ENCODE results near the gene NCAPG2.
"Not testable (repeated sequence)": the region's sequence is repeated elsewhere in the genome, so short reads cannot be mapped to it uniquely, and the experiment has no call there.

NCAPG2 gene

GRCh38 chr7:158705234-158705850, 738 bp upstream of the NCAPG2 start:
- no peak for DNase-seq (ENCODE audit: low spot score)

GRCh38 chr7:158703679-158704523, 703 bp downstream of the NCAPG2 start:
- DNase-seq (ENCODE audit: low spot score) = not testable (repeated sequence)

GRCh38 chr7:158702944-158703343, 1.7 kb downstream of the NCAPG2 start:
- no peak for DNase-seq (ENCODE audit: low spot score)

- DNase-seq (ENCODE audit: low spot score) = no peak
These were observed 2.4 kb downstream of the NCAPG2 start for GRCh38 chr7:158702196-158702595.

GRCh38 chr7:158700008-158700407, 4.6 kb downstream of the NCAPG2 start:
- DNase-seq (ENCODE audit: low spot score) = no peak

- no peak for DNase-seq (ENCODE audit: low spot score)
These were observed 5.3 kb downstream of the NCAPG2 start for GRCh38 chr7:158699341-158699740.

GRCh38 chr7:158698657-158699195, 5.9 kb downstream of the NCAPG2 start:
- DNase-seq (ENCODE audit: low spot score) = no peak

GRCh38 chr7:158697597-158697996, 7.0 kb downstream of the NCAPG2 start:
- DNase-seq (ENCODE audit: low spot score) = not testable (repeated sequence)

GRCh38 chr7:158695726-158696452, 8.7 kb downstream of the NCAPG2 start:
- peak; percentile 62 for DNase-seq (ENCODE audit: low spot score)

- no peak for DNase-seq (ENCODE audit: low spot score)
These were observed 9.5 kb downstream of the NCAPG2 start for GRCh38 chr7:158695056-158695455.

- DNase-seq (ENCODE audit: low spot score) = no peak
These were observed 10.0 kb downstream of the NCAPG2 start for GRCh38 chr7:158694650-158695049.

- DNase-seq (ENCODE audit: low spot score) = no peak
These were observed 15.1 kb downstream of the NCAPG2 start for GRCh38 chr7:158689488-158689887.

- DNase-seq (ENCODE audit: low spot score) = no peak
These were observed 17.2 kb downstream of the NCAPG2 start for GRCh38 chr7:158687406-158687805.

- no peak for DNase-seq (ENCODE audit: low spot score)
These were observed 18.9 kb downstream of the NCAPG2 start for GRCh38 chr7:158685693-158686092.

GRCh38 chr7:158684329-158684728, 20.3 kb downstream of the NCAPG2 start:
- DNase-seq (ENCODE audit: low spot score) = no peak

GRCh38 chr7:158683541-158683940, 21.1 kb downstream of the NCAPG2 start:
- no peak for DNase-seq (ENCODE audit: low spot score)

GRCh38 chr7:158682456-158682855, 22.1 kb downstream of the NCAPG2 start:
- no peak for DNase-seq (ENCODE audit: low spot score)

- no peak for DNase-seq (ENCODE audit: low spot score)
These were observed 23.9 kb downstream of the NCAPG2 start for GRCh38 chr7:158680754-158681153.

- no peak for DNase-seq (ENCODE audit: low spot score)
These were observed 27.7 kb downstream of the NCAPG2 start for GRCh38 chr7:158676906-158677305.

- DNase-seq (ENCODE audit: low spot score) = no peak
These were observed 28.3 kb downstream of the NCAPG2 start for GRCh38 chr7:158676171-158676840.

- DNase-seq (ENCODE audit: low spot score) = no peak
These were observed 31.6 kb downstream of the NCAPG2 start for GRCh38 chr7:158672975-158673374.

- not testable (repeated sequence) for DNase-seq (ENCODE audit: low spot score)
These were observed 36.5 kb downstream of the NCAPG2 start for GRCh38 chr7:158668086-158668485.

All from D341Med (cell line).